ENCODE measurements around the gene RNF217. TPM values are rescaled to one million over a fixed set of nuclear protein-coding genes. Genes with fewer than 3 reads are reported as not detected.
"Not testable (repeated sequence)": the region's sequence is repeated elsewhere in the genome, so short reads cannot be mapped to it uniquely, and the experiment has no call there.

RNF217 gene
- total and polyA plus RNA-seq, 4 donors = 8.1 to 23.9 (median 16.5) TPM

GRCh38 chr6:125123468-125124048 lies 161.3 kb downstream of the RNF217 start:
- Histone ChIP-seq H3K27me3 (ENCODE audit: control insufficient read depth, insufficient read depth, low read length) (peaks cover 4% of the 10 kb centered on the region), H3K4me3 (ENCODE audit: low read depth, low read length) (no peak overlapping the region), H3K36me3 (ENCODE audit: control insufficient read depth, insufficient read depth, low read length) (no peaks in the 10 kb centered on the region), H3K9me3 (ENCODE audit: control insufficient read depth, insufficient read depth, low read length) (no peaks in the 10 kb centered on the region), H3K4me1 (ENCODE audit: control insufficient read depth, insufficient read depth, low read length) (no peaks in the 10 kb centered on the region), H3K27ac (ENCODE audit: low read depth, low read length) (no peak overlapping the region)
- 71% methylated on average over 7 of the region's 8 CpGs for WGBS (ENCODE audit: insufficient coverage)
- peak in 1 of 6 donors; percentile 24 for DNase-seq (ENCODE audit: low read depth in 4 of 6, low spot score in 6 of 6)

DNA sequence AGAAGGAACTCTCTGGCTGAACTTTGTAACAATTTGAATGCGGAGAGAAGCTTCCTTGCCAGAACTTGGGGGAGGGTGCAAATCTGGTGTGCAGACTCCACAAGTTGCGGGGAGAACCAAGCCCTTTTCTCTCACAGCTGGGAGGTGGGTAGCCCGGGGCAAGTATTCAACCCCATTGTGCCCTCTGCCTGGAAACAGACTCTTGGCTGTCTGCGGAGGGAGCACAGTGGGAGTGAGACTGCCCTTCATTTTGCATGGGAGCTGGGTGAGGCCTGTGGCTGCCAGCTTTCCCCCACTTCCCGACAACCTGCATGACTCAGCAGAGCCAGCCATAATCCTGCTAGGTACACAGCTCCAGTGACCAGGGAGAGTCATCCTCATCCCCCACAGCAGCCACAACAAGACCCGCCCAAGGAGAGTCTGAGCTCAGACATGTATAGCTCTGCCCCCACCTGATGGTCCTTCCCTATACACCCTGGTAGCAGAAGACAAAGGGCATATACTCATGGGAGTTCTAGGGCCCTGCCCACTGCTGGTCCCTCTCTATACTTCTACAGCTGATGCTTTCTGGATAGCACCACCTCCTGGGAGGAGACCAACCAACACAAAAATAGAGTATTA lies 161.9 kb downstream of the RNF217 start:
- peaks cover 4% of the 10 kb centered on the region for H3K27me3 ChIP-seq (ENCODE audit: control insufficient read depth, insufficient read depth, low read length)
- H3K36me3 ChIP-seq (ENCODE audit: control insufficient read depth, insufficient read depth, low read length) = no peaks in the 10 kb centered on the region
- no peaks in the 10 kb centered on the region for H3K4me1 ChIP-seq (ENCODE audit: control insufficient read depth, insufficient read depth, low read length)
- no peak overlapping the region for H3K4me3 ChIP-seq (ENCODE audit: low read depth, low read length)
- H3K27ac ChIP-seq (ENCODE audit: low read depth, low read length) = no peak overlapping the region
- H3K9me3 ChIP-seq (ENCODE audit: control insufficient read depth, insufficient read depth, low read length) = no peaks in the 10 kb centered on the region
- 83% methylated on average over 5 of the region's 6 CpGs for WGBS (ENCODE audit: insufficient coverage)
- DNase-seq (ENCODE audit: low read depth in 4 of 6, low spot score in 6 of 6) = no peak

- H3K4me3 ChIP-seq (ENCODE audit: low read depth, low read length); H3K36me3 ChIP-seq (ENCODE audit: control insufficient read depth, insufficient read depth, low read length); H3K9me3 ChIP-seq (ENCODE audit: control insufficient read depth, insufficient read depth, low read length); H3K27ac ChIP-seq (ENCODE audit: low read depth, low read length); H3K4me1 ChIP-seq (ENCODE audit: control insufficient read depth, insufficient read depth, low read length); DNase-seq (ENCODE audit: low read depth in 4 of 6, low spot score in 6 of 6); H3K27me3 ChIP-seq (ENCODE audit: control insufficient read depth, insufficient read depth, low read length): not testable (repeated sequence)
- WGBS (ENCODE audit: insufficient coverage) = 98% methylated on average over 20 of the region's 23 CpGs
Measured at GRCh38 chr6:125125856-125126255, 163.6 kb downstream of the RNF217 start.

- no peak overlapping the region for H3K27ac ChIP-seq (ENCODE audit: low read depth, low read length)
- WGBS (ENCODE audit: insufficient coverage) = 90% methylated on average over 2 of the region's 4 CpGs
- H3K36me3 ChIP-seq (ENCODE audit: control insufficient read depth, insufficient read depth, low read length) = no peaks in the 10 kb centered on the region
- H3K4me3 ChIP-seq (ENCODE audit: low read depth, low read length) = no peak overlapping the region
- H3K4me1 ChIP-seq (ENCODE audit: control insufficient read depth, insufficient read depth, low read length) = no peaks in the 10 kb centered on the region
- H3K27me3 ChIP-seq (ENCODE audit: control insufficient read depth, insufficient read depth, low read length) = no peaks in the 10 kb centered on the region
- H3K9me3 ChIP-seq (ENCODE audit: control insufficient read depth, insufficient read depth, low read length) = no peaks in the 10 kb centered on the region
- no peak for DNase-seq (ENCODE audit: low read depth in 4 of 6, low spot score in 6 of 6)
Measured at GRCh38 chr6:125129354-125129753, 167.1 kb downstream of the RNF217 start.

- H3K27ac ChIP-seq (ENCODE audit: low read depth, low read length) = no peak overlapping the region
- H3K27me3 ChIP-seq (ENCODE audit: control insufficient read depth, insufficient read depth, low read length) = no peaks in the 10 kb centered on the region
- no peak for DNase-seq (ENCODE audit: low read depth in 4 of 6, low spot score in 6 of 6)
- no CpG with 5 or more reads among the region's 1 CpG for WGBS (ENCODE audit: insufficient coverage)
- H3K4me1 ChIP-seq (ENCODE audit: control insufficient read depth, insufficient read depth, low read length) = no peaks in the 10 kb centered on the region
- H3K36me3 ChIP-seq (ENCODE audit: control insufficient read depth, insufficient read depth, low read length) = no peaks in the 10 kb centered on the region
- no peak overlapping the region for H3K4me3 ChIP-seq (ENCODE audit: low read depth, low read length)
- no peaks in the 10 kb centered on the region for H3K9me3 ChIP-seq (ENCODE audit: control insufficient read depth, insufficient read depth, low read length)
Measured at GRCh38 chr6:125132058-125132457, 169.8 kb downstream of the RNF217 start.

GRCh38 chr6:125136378-125136777 lies 174.1 kb downstream of the RNF217 start:
- Histone ChIP-seq H3K27ac (ENCODE audit: low read depth, low read length) (no peak overlapping the region), H3K4me1 (ENCODE audit: control insufficient read depth, insufficient read depth, low read length) (no peaks in the 10 kb centered on the region), H3K27me3 (ENCODE audit: control insufficient read depth, insufficient read depth, low read length) (no peaks in the 10 kb centered on the region), H3K4me3 (ENCODE audit: low read depth, low read length) (no peak overlapping the region), H3K9me3 (ENCODE audit: control insufficient read depth, insufficient read depth, low read length) (no peaks in the 10 kb centered on the region), H3K36me3 (ENCODE audit: control insufficient read depth, insufficient read depth, low read length) (no peaks in the 10 kb centered on the region)
- WGBS (ENCODE audit: insufficient coverage) = no CpG with 5 or more reads among the region's 3 CpGs
- no peak for DNase-seq (ENCODE audit: low read depth in 4 of 6, low spot score in 6 of 6)

- no peak for DNase-seq (ENCODE audit: low read depth in 4 of 6, low spot score in 6 of 6)
- no peaks in the 10 kb centered on the region for H3K36me3 ChIP-seq (ENCODE audit: control insufficient read depth, insufficient read depth, low read length)
- H3K27me3 ChIP-seq (ENCODE audit: control insufficient read depth, insufficient read depth, low read length) = no peaks in the 10 kb centered on the region
- no peaks in the 10 kb centered on the region for H3K4me1 ChIP-seq (ENCODE audit: control insufficient read depth, insufficient read depth, low read length)
- H3K4me3 ChIP-seq (ENCODE audit: low read depth, low read length) = no peak overlapping the region
- WGBS (ENCODE audit: insufficient coverage) = no CpG with 5 or more reads among the region's 2 CpGs
- H3K27ac ChIP-seq (ENCODE audit: low read depth, low read length) = no peak overlapping the region
- no peaks in the 10 kb centered on the region for H3K9me3 ChIP-seq (ENCODE audit: control insufficient read depth, insufficient read depth, low read length)
Measured at GRCh38 chr6:125138083-125138482, 175.8 kb downstream of the RNF217 start.

GRCh38 chr6:125140808-125141207 lies 178.6 kb downstream of the RNF217 start:
- Histone ChIP-seq H3K4me1 (ENCODE audit: control insufficient read depth, insufficient read depth, low read length) (no peaks in the 10 kb centered on the region), H3K27me3 (ENCODE audit: control insufficient read depth, insufficient read depth, low read length) (no peaks in the 10 kb centered on the region), H3K36me3 (ENCODE audit: control insufficient read depth, insufficient read depth, low read length) (no peaks in the 10 kb centered on the region), H3K27ac (ENCODE audit: low read depth, low read length) (no peak overlapping the region), H3K9me3 (ENCODE audit: control insufficient read depth, insufficient read depth, low read length) (no peaks in the 10 kb centered on the region), H3K4me3 (ENCODE audit: low read depth, low read length) (no peak overlapping the region)
- DNase-seq (ENCODE audit: low read depth in 4 of 6, low spot score in 6 of 6) = no peak

All from spinal cord (tissue), 10 donors.